HCT116 (cell line): ENCODE data around the gene PPTC7.

Experiments used
- CEBPB ChIP-seq: IDR thresholded peaks from 2 replicates; pipeline ENCODE4 v1.6.1; 2012; ENCODE audit warnings: low read depth
- EZH2 ChIP-seq: fragments of 200-600 bp; sonication (generic); IDR thresholded peaks from 2 replicates; pipeline ENCODE4 v1.6.1; 2017; ENCODE audit warnings: antibody characterized with exemption, mixed run types
- EZH2phosphoT487 ChIP-seq: fragments of 200-600 bp; IDR thresholded peaks from 2 replicates; pipeline ENCODE4 v1.6.1; 2018; ENCODE audit warnings: antibody characterized with exemption, borderline replicate concordance
- POLR2A ChIP-seq: IDR thresholded peaks from 2 replicates; pipeline ENCODE4 v1.7.0; 2011; ENCODE audit warnings: borderline replicate concordance; ENCODE audit not compliant: insufficient read depth, insufficient read length; ENCODE audit errors: extremely low read depth
- POLR2AphosphoS5 ChIP-seq: IDR thresholded peaks from 2 replicates; pipeline ENCODE4 v1.6.1; 2011; ENCODE audit warnings: mild to moderate bottlenecking, low read depth, low read length, moderate library complexity
- RAD21 ChIP-seq: IDR thresholded peaks from 2 replicates; pipeline ENCODE4 v1.6.1; 2012; ENCODE audit warnings: low read depth, mild to moderate bottlenecking
- SIN3A ChIP-seq: IDR thresholded peaks from 2 replicates; pipeline ENCODE4 v1.6.1; 2012; ENCODE audit warnings: low read depth
- SP1 ChIP-seq: IDR thresholded peaks from 2 replicates; pipeline ENCODE4 v1.6.1; 2012; ENCODE audit warnings: low read depth
- SRF ChIP-seq: IDR thresholded peaks from 2 replicates; pipeline ENCODE4 v1.6.1; 2012; ENCODE audit warnings: low read depth
- YY1 ChIP-seq: IDR thresholded peaks from 2 replicates; pipeline ENCODE4 v1.6.1; 2011; ENCODE audit warnings: low read length, low read depth, moderate library complexity, mild to moderate bottlenecking; ENCODE audit not compliant: insufficient replicate concordance; ENCODE audit errors: extremely low read depth
- ZNF274 ChIP-seq: fragments of 200-500 bp; sonication (Bioruptor generic); IDR thresholded peaks from 2 replicates; pipeline ENCODE4 v1.6.1; 2014; ENCODE audit warnings: mild to moderate bottlenecking, low read depth, low read length, inconsistent platforms
- TF ChIP-seq, protein P1 (sequence below), 3 experiments: fragments of 200-600 bp in 1 of 3; sonication (generic) in 1 of 3; IDR thresholded peaks in 2 of 3; conservative IDR thresholded peaks in 1 of 3; 2 replicates each; pipeline ENCODE4 v1.5.1; 2012 to 2017; ENCODE audit warnings: low read depth in 2 of 3, low read length in 2 of 3, antibody characterized with exemption in 1 of 3, borderline replicate concordance in 1 of 3, control low read depth in 1 of 3, mild to moderate bottlenecking in 1 of 3, mixed read lengths in 1 of 3, mixed run types in 1 of 3, moderate library complexity in 1 of 3; ENCODE audit not compliant: insufficient read depth in 1 of 3
- TF ChIP-seq, protein P2 (sequence below): IDR thresholded peaks from 2 replicates; pipeline ENCODE4 v1.6.1; 2012
- TF ChIP-seq, protein P3 (sequence below): IDR thresholded peaks from 2 replicates; pipeline ENCODE4 v1.6.1; 2012

DNA sequence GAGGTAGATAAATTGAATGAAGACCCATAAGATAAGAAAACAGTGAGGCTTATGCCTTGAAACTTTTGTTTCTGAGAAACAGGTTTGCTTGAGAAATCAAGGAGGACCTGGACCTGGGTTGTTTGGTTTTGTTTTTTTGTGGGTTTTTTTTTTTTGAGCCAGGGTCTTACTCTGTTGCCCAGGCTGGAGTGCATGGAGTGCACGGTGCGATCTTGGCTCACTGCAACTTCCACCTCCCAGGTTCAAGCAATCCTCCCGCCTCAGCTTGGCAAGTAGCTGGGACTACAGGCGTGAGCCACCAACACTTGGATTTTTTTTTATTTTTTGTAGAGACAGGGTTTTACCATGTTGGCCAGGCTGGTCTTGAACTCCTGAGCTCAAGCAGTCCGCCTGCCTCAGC, 9.0 kb upstream of the PPTC7 start:
- TF ChIP-seq RAD21 = no peak
- TF ChIP-seq, protein P1, sequence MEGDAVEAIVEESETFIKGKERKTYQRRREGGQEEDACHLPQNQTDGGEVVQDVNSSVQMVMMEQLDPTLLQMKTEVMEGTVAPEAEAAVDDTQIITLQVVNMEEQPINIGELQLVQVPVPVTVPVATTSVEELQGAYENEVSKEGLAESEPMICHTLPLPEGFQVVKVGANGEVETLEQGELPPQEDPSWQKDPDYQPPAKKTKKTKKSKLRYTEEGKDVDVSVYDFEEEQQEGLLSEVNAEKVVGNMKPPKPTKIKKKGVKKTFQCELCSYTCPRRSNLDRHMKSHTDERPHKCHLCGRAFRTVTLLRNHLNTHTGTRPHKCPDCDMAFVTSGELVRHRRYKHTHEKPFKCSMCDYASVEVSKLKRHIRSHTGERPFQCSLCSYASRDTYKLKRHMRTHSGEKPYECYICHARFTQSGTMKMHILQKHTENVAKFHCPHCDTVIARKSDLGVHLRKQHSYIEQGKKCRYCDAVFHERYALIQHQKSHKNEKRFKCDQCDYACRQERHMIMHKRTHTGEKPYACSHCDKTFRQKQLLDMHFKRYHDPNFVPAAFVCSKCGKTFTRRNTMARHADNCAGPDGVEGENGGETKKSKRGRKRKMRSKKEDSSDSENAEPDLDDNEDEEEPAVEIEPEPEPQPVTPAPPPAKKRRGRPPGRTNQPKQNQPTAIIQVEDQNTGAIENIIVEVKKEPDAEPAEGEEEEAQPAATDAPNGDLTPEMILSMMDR (IDR thresholded peaks at IDR 0.05 in 2 of 3, conservative IDR thresholded peaks at IDR 0.05 in 1 of 3; ENCODE audit: borderline replicate concordance in 1 of 3, insufficient read depth in 1 of 3, low read depth in 2 of 3, low read length in 2 of 3) = no peak
- TF ChIP-seq POLR2AphosphoS5 = no peak
- TF ChIP-seq SRF = no peak
- no peak for TF ChIP-seq EZH2phosphoT487
- TF ChIP-seq, protein P2, sequence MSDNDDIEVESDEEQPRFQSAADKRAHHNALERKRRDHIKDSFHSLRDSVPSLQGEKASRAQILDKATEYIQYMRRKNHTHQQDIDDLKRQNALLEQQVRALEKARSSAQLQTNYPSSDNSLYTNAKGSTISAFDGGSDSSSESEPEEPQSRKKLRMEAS = no peak
- TF ChIP-seq POLR2A = no peak
- no peak for TF ChIP-seq CEBPB
- no peak for TF ChIP-seq SP1
- TF ChIP-seq EZH2 = no peak
- TF ChIP-seq SIN3A = no peak
- no peak for TF ChIP-seq YY1
- TF ChIP-seq, protein P3, sequence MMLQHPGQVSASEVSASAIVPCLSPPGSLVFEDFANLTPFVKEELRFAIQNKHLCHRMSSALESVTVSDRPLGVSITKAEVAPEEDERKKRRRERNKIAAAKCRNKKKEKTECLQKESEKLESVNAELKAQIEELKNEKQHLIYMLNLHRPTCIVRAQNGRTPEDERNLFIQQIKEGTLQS = no peak
- TF ChIP-seq ZNF274 = no peak
